ENCODE results near the gene KIF1A.

DNA sequence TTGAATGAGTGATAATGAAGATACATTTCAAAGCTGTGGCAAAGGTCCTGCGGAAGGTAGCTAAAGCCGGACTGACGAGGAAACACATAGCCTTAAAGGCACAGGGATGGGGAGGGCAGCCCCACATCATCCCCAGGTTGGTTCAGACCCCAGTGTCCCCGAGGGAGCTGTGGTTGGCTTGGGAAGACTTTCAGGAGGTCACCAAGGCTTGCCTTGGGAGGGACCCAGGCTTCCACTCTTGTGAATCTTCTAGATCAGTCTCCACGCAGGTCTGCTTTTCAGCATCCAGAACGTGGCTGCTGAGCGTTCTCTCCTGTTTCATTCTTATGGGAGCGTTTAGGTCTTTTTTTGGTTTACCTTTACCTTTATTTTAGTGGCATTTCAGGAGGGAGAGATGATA, 16.8 kb downstream of the KIF1A start:
- no peak for TF ChIP-seq CTCF (IDR thresholded peaks at IDR 0.05; ENCODE audit: low read length)
- no peak for TF ChIP-seq EZH2 (optimal IDR thresholded peaks at IDR 0.05; ENCODE audit: low read depth, low read length)
- TF ChIP-seq EZH2phosphoT487 (IDR thresholded peaks at IDR 0.05; ENCODE audit: low read length) = no peak

Measured in MM.1S (cell line).